ENCODE measurements around the gene POMT1.
"Not testable (repeated sequence)": the region's sequence is repeated elsewhere in the genome, so short reads cannot be mapped to it uniquely, and the experiment has no call there.

Gene POMT1

GRCh38 chr9:131528886-131529505 is 26.3 kb downstream of the POMT1 start:
- no peak for DNase-seq

GRCh38 chr9:131529597-131530545 is 27.2 kb downstream of the POMT1 start:
- DNase-seq, result no peak

GRCh38 chr9:131530546-131530919 is 27.8 kb downstream of the POMT1 start:
- peak; percentile 33 for DNase-seq

GRCh38 chr9:131530920-131531832 is 28.5 kb downstream of the POMT1 start, which contains the start of gene UCK1:
UCK1 (minus strand) TSS chr9:131531263; CDS start chr9:131531174, 89 bp downstream.
- peak; percentile 86 for DNase-seq

GRCh38 chr9:131534721-131535237 is 32.1 kb downstream of the POMT1 start:
- peak; percentile 60 for DNase-seq

GRCh38 chr9:131537946-131538345 is 35.2 kb downstream of the POMT1 start:
- DNase-seq, result no peak

GRCh38 chr9:131539223-131539923 is 36.7 kb downstream of the POMT1 start:
- no peak for DNase-seq

- no peak for DNase-seq
Measured at GRCh38 chr9:131543141-131543540, 40.4 kb downstream of the POMT1 start.

GRCh38 chr9:131545003-131545785 is 42.5 kb downstream of the POMT1 start, which contains the start of gene PRRT1B:
PRRT1B (plus strand) TSS chr9:131545523; CDS start chr9:131545616, 93 bp downstream.
- peak; percentile 77 for DNase-seq

GRCh38 chr9:131545786-131546335 is 43.1 kb downstream of the POMT1 start:
- no peak for DNase-seq

- DNase-seq, result peak; percentile 58
Measured at GRCh38 chr9:131546336-131547084, 43.8 kb downstream of the POMT1 start.

GRCh38 chr9:131549186-131549585 is 46.5 kb downstream of the POMT1 start:
- not testable (repeated sequence) for DNase-seq

- DNase-seq, result not testable (repeated sequence)
Measured at GRCh38 chr9:131550465-131550864, 47.7 kb downstream of the POMT1 start.

GRCh38 chr9:131552030-131552429 is 49.3 kb downstream of the POMT1 start:
- no peak for DNase-seq

GRCh38 chr9:131554087-131554842 is 51.5 kb downstream of the POMT1 start:
- no peak for DNase-seq

GRCh38 chr9:131554843-131555351 is 52.2 kb downstream of the POMT1 start:
- no peak for DNase-seq

GRCh38 chr9:131555841-131556673 is 53.3 kb downstream of the POMT1 start:
- DNase-seq, result no peak
